ENCODE results near the gene IPO13.

Gene IPO13

GRCh38 chr1:43947874-43948437 lies 1.2 kb downstream of the IPO13 start:
- TF ChIP-seq POLR2AphosphoS5 (IDR thresholded peaks at IDR 0.05; ENCODE audit: low read depth, low read length) = no peak
- TF ChIP-seq SIN3A (IDR thresholded peaks at IDR 0.05; ENCODE audit: borderline replicate concordance, insufficient read depth, low read length) = no peak
- TF ChIP-seq TAF1 (IDR thresholded peaks at IDR 0.05; ENCODE audit: borderline replicate concordance, insufficient read depth, low read length) = no peak

- TF ChIP-seq POLR2AphosphoS5 (IDR thresholded peaks at IDR 0.05; ENCODE audit: low read depth, low read length) (no peak), REST (IDR thresholded peaks at IDR 0.05; ENCODE audit: insufficient read depth in 1 of 2, low read depth in 2 of 2, low read length in 2 of 2) (no peak), FOXP2 (optimal IDR thresholded peaks at IDR 0.05; ENCODE audit: borderline replicate concordance, extremely low read depth, extremely low read length, insufficient read depth) (no peak), SIN3A (IDR thresholded peaks at IDR 0.05; ENCODE audit: borderline replicate concordance, insufficient read depth, low read length) (no peak), TAF1 (IDR thresholded peaks at IDR 0.05; ENCODE audit: borderline replicate concordance, insufficient read depth, low read length) (no peak)
These were observed 2.9 kb downstream of the IPO13 start for GRCh38 chr1:43949678-43950077.

- TF ChIP-seq TAF1 (IDR thresholded peaks at IDR 0.05; ENCODE audit: borderline replicate concordance, insufficient read depth, low read length) = no peak
- TF ChIP-seq SIN3A (IDR thresholded peaks at IDR 0.05; ENCODE audit: borderline replicate concordance, insufficient read depth, low read length) = no peak
These were observed 4.6 kb downstream of the IPO13 start for GRCh38 chr1:43951021-43951985.

- no peak for TF ChIP-seq TAF1 (IDR thresholded peaks at IDR 0.05; ENCODE audit: borderline replicate concordance, insufficient read depth, low read length)
- no peak for TF ChIP-seq POLR2AphosphoS5 (IDR thresholded peaks at IDR 0.05; ENCODE audit: low read depth, low read length)
- no peak for TF ChIP-seq SIN3A (IDR thresholded peaks at IDR 0.05; ENCODE audit: borderline replicate concordance, insufficient read depth, low read length)
- TF ChIP-seq FOXP2 (optimal IDR thresholded peaks at IDR 0.05; ENCODE audit: borderline replicate concordance, extremely low read depth, extremely low read length, insufficient read depth) = no peak
- no peak for TF ChIP-seq REST (IDR thresholded peaks at IDR 0.05; ENCODE audit: insufficient read depth in 1 of 2, low read depth in 2 of 2, low read length in 2 of 2)
These were observed 6.1 kb downstream of the IPO13 start for GRCh38 chr1:43952731-43953346.

GRCh38 chr1:43953361-43953760 lies 6.6 kb downstream of the IPO13 start:
- no peak for TF ChIP-seq REST (IDR thresholded peaks at IDR 0.05; ENCODE audit: insufficient read depth in 1 of 2, low read depth in 2 of 2, low read length in 2 of 2)
- TF ChIP-seq FOXP2 (optimal IDR thresholded peaks at IDR 0.05; ENCODE audit: borderline replicate concordance, extremely low read depth, extremely low read length, insufficient read depth) = no peak
- TF ChIP-seq SIN3A (IDR thresholded peaks at IDR 0.05; ENCODE audit: borderline replicate concordance, insufficient read depth, low read length) = no peak
- no peak for TF ChIP-seq POLR2AphosphoS5 (IDR thresholded peaks at IDR 0.05; ENCODE audit: low read depth, low read length)
- no peak for TF ChIP-seq TAF1 (IDR thresholded peaks at IDR 0.05; ENCODE audit: borderline replicate concordance, insufficient read depth, low read length)
